MM.1S (cell line): ENCODE data around the gene SLC25A29.
"Not testable (repeated sequence)": the region's sequence is repeated elsewhere in the genome, so short reads cannot be mapped to it uniquely, and the experiment has no call there.

Experiments used
- DNase-seq: peaks from one replicate; pipeline ENCODE4 v3.0.0-alpha.2; 2015
- H2AFZ ChIP-seq: fragments of 300-600 bp; sonication (generic); 2 replicates; pipeline ENCODE4 v1.6.0; 2016; ENCODE audit warnings: antibody characterized with exemption, low read length
- H3F3A ChIP-seq: fragments of 300-600 bp; sonication (generic); 2 replicates; pipeline ENCODE4 v1.6.1; 2016; ENCODE audit warnings: mild to moderate bottlenecking, antibody characterized with exemption, low read length, moderate library complexity, mixed read lengths; ENCODE audit not compliant: insufficient read depth
- H3K27ac ChIP-seq: fragments of 300-600 bp; sonication (generic); 2 replicates; pipeline ENCODE4 v1.5.1; 2016; ENCODE audit warnings: mild to moderate bottlenecking, low read length
- H3K27me3 ChIP-seq: fragments of 300-600 bp; sonication (generic); replicated peaks from 2 replicates; pipeline ENCODE4 v1.6.0; 2016; ENCODE audit warnings: low read length; ENCODE audit not compliant: insufficient read depth
- H3K36me3 ChIP-seq: fragments of 300-600 bp; sonication (generic); replicated peaks from 2 replicates; pipeline ENCODE4 v1.6.1; 2016; ENCODE audit warnings: mild to moderate bottlenecking, low read length, mixed read lengths; ENCODE audit not compliant: insufficient read depth
- H3K4me1 ChIP-seq: fragments of 300-600 bp; sonication (generic); 2 replicates; pipeline ENCODE4 v1.6.1; 2016; ENCODE audit warnings: low read length, mixed read lengths
- H3K4me2 ChIP-seq: fragments of 300-600 bp; sonication (generic); 2 replicates; pipeline ENCODE4 v1.6.0; 2016; ENCODE audit warnings: low read depth, low read length
- H3K4me3 ChIP-seq: fragments of 300-600 bp; sonication (generic); 2 replicates; pipeline ENCODE4 v1.5.1; 2016; ENCODE audit warnings: low read length, mixed read lengths
- H3K79me2 ChIP-seq: fragments of 300-600 bp; sonication (generic); 2 replicates; pipeline ENCODE4 v1.6.1; 2016; ENCODE audit warnings: mixed run types, low read length, mixed read lengths
- H3K9ac ChIP-seq: fragments of 300-600 bp; sonication (generic); 2 replicates; pipeline ENCODE4 v1.6.1; 2016; ENCODE audit warnings: low read length, mixed read lengths
- H3K9me2 ChIP-seq: fragments of 300-600 bp; sonication (generic); replicated peaks from 2 replicates; pipeline ENCODE4 v1.6.1; 2016; ENCODE audit warnings: mild to moderate bottlenecking, low read length, mixed read lengths; ENCODE audit not compliant: insufficient read depth
- H3K9me3 ChIP-seq: fragments of 300-600 bp; sonication (generic); replicated peaks from 2 replicates; pipeline ENCODE4 v1.6.1; 2016; ENCODE audit warnings: mild to moderate bottlenecking, low read length, mixed read lengths; ENCODE audit not compliant: insufficient read depth
- H4K20me1 ChIP-seq: fragments of 300-600 bp; sonication (generic); 2 replicates; pipeline ENCODE4 v1.6.1; 2016; ENCODE audit warnings: mild to moderate bottlenecking, low read length, moderate library complexity, mixed read lengths; ENCODE audit not compliant: insufficient read depth
- CTCF ChIP-seq: fragments of 300-600 bp; sonication (generic); IDR thresholded peaks from 2 replicates; pipeline ENCODE4 v1.5.1; 2016; ENCODE audit warnings: antibody characterized with exemption, low read length, mixed read lengths
- EZH2 ChIP-seq: fragments of 300-600 bp; sonication (generic); optimal IDR thresholded peaks from 2 replicates; pipeline ENCODE3; 2017; ENCODE audit warnings: low read depth, mild to moderate bottlenecking, antibody characterized with exemption, low read length, mixed read lengths
- EZH2phosphoT487 ChIP-seq: fragments of 300-600 bp; sonication (generic); IDR thresholded peaks from 2 replicates; pipeline ENCODE4 v1.6.1; 2018; ENCODE audit warnings: antibody characterized with exemption, low read length

Gene SLC25A29

GRCh38 chr14:100290607-100291304 lies 15.5 kb downstream of the SLC25A29 start:
- Histone ChIP-seq H3K9ac (no peak overlapping the region), H3K4me2 (no peak overlapping the region), H3K27ac (no peak overlapping the region), H3K9me3 (no peaks in the 10 kb centered on the region), H3K9me2 (no peaks in the 10 kb centered on the region), H4K20me1 (no peaks in the 10 kb centered on the region), H3K4me1 (no peaks in the 10 kb centered on the region), H3K79me2 (no peaks in the 10 kb centered on the region), H2AFZ (no peak overlapping the region), H3K36me3 (no peaks in the 10 kb centered on the region), H3F3A (no peaks in the 10 kb centered on the region), H3K4me3 (no peak overlapping the region), H3K27me3 (no peaks in the 10 kb centered on the region)
- TF ChIP-seq EZH2, result no peak
- no peak for TF ChIP-seq CTCF
- no peak for TF ChIP-seq EZH2phosphoT487
- no peak for DNase-seq

GRCh38 chr14:100289916-100290606 lies 16.2 kb downstream of the SLC25A29 start:
- no peaks in the 10 kb centered on the region for H3K9me3 ChIP-seq
- no peak for DNase-seq
- H3K36me3 ChIP-seq, result no peaks in the 10 kb centered on the region
- no peaks in the 10 kb centered on the region for H4K20me1 ChIP-seq
- no peak overlapping the region for H3K27ac ChIP-seq
- no peaks in the 10 kb centered on the region for H3K4me1 ChIP-seq
- no peaks in the 10 kb centered on the region for H3K9me2 ChIP-seq
- H3K9ac ChIP-seq, result no peak overlapping the region
- H3K79me2 ChIP-seq, result no peaks in the 10 kb centered on the region
- TF ChIP-seq EZH2 (no peak), EZH2phosphoT487 (no peak), CTCF (no peak)
- no peaks in the 10 kb centered on the region for H3K27me3 ChIP-seq
- H3K4me3 ChIP-seq, result no peak overlapping the region
- H3F3A ChIP-seq, result no peaks in the 10 kb centered on the region
- H3K4me2 ChIP-seq, result no peak overlapping the region
- H2AFZ ChIP-seq, result no peak overlapping the region

DNA sequence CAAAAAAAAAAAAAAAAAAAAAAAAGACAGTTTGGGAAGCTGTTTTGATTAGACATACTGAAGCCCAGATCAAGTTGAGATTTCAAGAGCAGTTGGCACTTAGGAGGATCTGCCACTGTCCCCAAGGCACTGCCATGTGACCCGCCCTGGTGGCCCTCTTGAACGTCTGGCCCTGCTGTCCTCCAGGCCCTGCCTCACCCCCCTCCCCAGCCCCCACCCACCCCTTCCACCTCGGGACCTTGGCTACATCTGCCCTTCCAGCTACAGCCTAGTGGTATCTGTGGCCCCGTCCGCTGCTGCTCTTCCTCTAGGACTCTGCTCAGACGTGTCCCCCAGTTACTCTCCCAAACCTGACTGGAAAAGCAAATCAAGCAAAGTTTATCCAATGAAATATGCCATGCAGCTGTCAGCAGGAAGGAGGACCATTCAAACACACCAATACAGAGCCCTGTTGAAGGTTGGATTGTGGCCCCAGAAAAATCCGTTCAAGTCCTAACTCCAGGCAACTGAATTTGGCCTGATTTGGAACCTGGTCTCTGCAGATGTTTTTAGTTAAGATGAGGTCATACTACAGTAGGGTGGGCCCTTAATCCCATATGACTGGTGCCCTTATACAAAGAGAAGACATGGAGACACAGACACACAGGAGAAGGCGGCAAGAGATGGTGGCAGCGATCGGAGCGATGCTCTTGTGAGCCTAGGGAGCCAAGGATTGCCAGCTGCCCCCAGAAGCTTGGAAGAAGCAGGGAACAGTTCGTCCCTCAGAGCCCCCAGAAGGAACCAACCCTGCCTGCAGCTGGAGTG lies 17.7 kb downstream of the SLC25A29 start:
- H4K20me1 ChIP-seq, result no peaks in the 10 kb centered on the region
- no peaks in the 10 kb centered on the region for H3K79me2 ChIP-seq
- H3K9me3 ChIP-seq, result no peaks in the 10 kb centered on the region
- DNase-seq, result no peak
- no peaks in the 10 kb centered on the region for H3K36me3 ChIP-seq
- no peaks in the 10 kb centered on the region for H3K27me3 ChIP-seq
- H2AFZ ChIP-seq, result no peak overlapping the region
- H3K9ac ChIP-seq, result no peak overlapping the region
- no peaks in the 10 kb centered on the region for H3K9me2 ChIP-seq
- H3K4me1 ChIP-seq, result no peaks in the 10 kb centered on the region
- TF ChIP-seq EZH2 (no peak), EZH2phosphoT487 (no peak), CTCF (no peak)
- H3K27ac ChIP-seq, result no peak overlapping the region
- no peak overlapping the region for H3K4me3 ChIP-seq
- H3F3A ChIP-seq, result no peaks in the 10 kb centered on the region
- H3K4me2 ChIP-seq, result no peak overlapping the region

- not testable (repeated sequence) for H3K27me3 ChIP-seq, H3K36me3 ChIP-seq, H3K9me3 ChIP-seq, H3K27ac ChIP-seq, H3K79me2 ChIP-seq, H3F3A ChIP-seq, H3K9ac ChIP-seq, H4K20me1 ChIP-seq, H3K4me1 ChIP-seq, H3K9me2 ChIP-seq, H3K4me3 ChIP-seq, DNase-seq, H2AFZ ChIP-seq, H3K4me2 ChIP-seq
These were observed 18.3 kb downstream of the SLC25A29 start for GRCh38 chr14:100287998-100288295.
